ENCODE results near the gene SULT2B1.
"Not testable (repeated sequence)": the region's sequence is repeated elsewhere in the genome, so short reads cannot be mapped to it uniquely, and the experiment has no call there.

SULT2B1 gene

DNA sequence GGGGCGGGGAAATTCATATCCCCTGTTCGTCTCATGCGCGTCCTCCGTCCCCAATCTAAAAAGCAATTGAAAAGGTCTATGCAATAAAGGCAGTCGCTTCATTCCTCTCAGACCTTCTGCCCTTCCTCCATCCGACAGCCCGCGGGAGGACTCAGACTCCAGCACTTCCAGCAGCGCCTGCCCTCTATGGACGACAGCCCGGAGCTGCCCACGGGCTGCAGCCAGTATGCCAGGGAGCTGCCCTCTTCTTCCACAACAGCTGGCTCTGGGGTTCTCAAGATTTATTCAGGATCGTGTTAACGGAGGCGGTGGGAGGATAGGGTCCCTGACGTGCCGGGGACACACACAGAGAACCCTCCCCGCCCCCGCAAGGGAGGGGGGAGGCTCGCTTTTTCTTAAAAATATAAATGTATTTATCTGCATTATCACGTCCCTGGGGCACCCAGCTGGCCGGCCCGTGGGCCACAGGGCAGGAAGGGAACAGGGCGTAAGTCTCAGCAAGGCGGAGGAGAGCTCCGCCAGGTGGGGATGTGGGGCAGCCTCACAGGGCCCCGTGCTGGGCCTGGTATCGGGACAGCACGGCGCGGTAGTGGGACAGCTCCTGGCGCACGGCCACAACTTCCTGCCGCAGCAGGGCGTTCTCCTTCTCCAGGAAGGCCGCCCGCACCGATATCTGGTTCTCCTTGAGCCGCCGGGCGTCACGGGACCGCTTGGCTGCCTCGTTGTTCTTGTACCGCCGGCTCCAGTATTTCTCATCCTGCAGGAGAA lies 78.5 kb downstream of the SULT2B1 start:
- peak overlapping the region; percentile 95 to 99 (median 98) for H3K4me2 ChIP-seq
- H4K20me1 ChIP-seq = peaks cover 0 to 37% (median 13%) of the 10 kb centered on the region in 11 experiments; a peak in 9 of 22 replicates
- no peaks in the 10 kb centered on the region for H3K27me3 ChIP-seq
- peaks cover 36 to 73% (median 57%) of the 10 kb centered on the region in 11 experiments for H3K36me3 ChIP-seq
- peak overlapping the region; percentile 35 to 88 (median 66); a peak in 21 of 22 replicates for H3K9ac ChIP-seq
- peak overlapping the region in 10 of 11 experiments; percentile 39 to 99 (median 94); a peak in 20 of 22 replicates for H3K27ac ChIP-seq
- no peaks in the 10 kb centered on the region for H3K9me3 ChIP-seq (replicated peaks in 1 of 11)
- H3K4me3 ChIP-seq = peak overlapping the region in 7 of 10 experiments; percentile 0 to 61 (median 15); a peak in 10 of 20 replicates
- TF ChIP-seq Cebpa-rat (IDR thresholded peaks at IDR 0.05) = no peak
- peaks cover 52 to 69% (median 57%) of the 10 kb centered on the region in 10 experiments for H3K4me1 ChIP-seq

DNA sequence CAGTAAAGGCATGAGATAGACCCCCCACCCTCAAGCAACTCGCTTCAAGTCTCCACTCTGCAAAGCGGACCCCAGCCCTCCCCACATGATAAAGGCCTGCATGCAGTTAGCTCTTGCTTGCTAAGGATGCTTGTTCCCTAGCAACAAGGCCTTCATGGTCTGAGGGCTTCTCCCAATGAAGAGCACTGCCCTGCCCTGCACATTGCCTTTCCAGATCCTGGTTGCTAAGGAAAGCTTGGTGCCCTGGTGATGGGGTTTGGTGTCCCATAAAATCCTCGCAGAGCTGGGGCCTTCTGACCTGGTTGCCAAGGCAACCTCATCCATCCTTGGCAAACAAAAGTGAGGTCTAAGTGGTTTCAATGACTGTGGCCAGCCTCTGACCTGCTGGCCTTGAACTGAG lies 79.3 kb downstream of the SULT2B1 start:
- Histone ChIP-seq H3K4me1 (peaks cover 51 to 71% (median 57%) of the 10 kb centered on the region in 10 experiments), H3K36me3 (peaks cover 30 to 66% (median 51%) of the 10 kb centered on the region in 11 experiments; a peak in 21 of 22 replicates)

GRCh38 chr19:48632286-48632685 lies 80.3 kb downstream of the SULT2B1 start:
- Histone ChIP-seq H3K36me3 (peaks cover 26 to 61% (median 44%) of the 10 kb centered on the region in 11 experiments; a peak in 20 of 22 replicates), H4K20me1 (peaks cover 0 to 45% (median 13%) of the 10 kb centered on the region in 11 experiments; a peak in 10 of 22 replicates), H3K4me1 (peaks cover 51 to 76% (median 62%) of the 10 kb centered on the region in 10 experiments), H3K4me2 (peak overlapping the region; percentile 95 to 99 (median 98)), H3K4me3 (0 out of 20 replicates have a peak overlapping the region, but pooled peaks of 3 of the 10 experiments have one; percentile 2 to 94 (median 88)), H3K9ac (peak overlapping the region; percentile 88 to 98 (median 93); a peak in 19 of 22 replicates), H3K27ac (peak overlapping the region; percentile 90 to 99 (median 97); a peak in 20 of 22 replicates)
- not testable (repeated sequence) for H3K9me3 ChIP-seq (replicated peaks in 1 of 11); H3K27me3 ChIP-seq

More for the DNA sequence above, 79.3 kb downstream of the SULT2B1 start:
- H3K4me3 ChIP-seq = peak overlapping the region in 5 of 10 experiments; percentile 8 to 61 (median 25); a peak in 6 of 20 replicates
- H3K27me3 ChIP-seq = no peaks in the 10 kb centered on the region
- peak overlapping the region; percentile 95 to 99 (median 98) for H3K4me2 ChIP-seq
- H3K9ac ChIP-seq = peak overlapping the region; percentile 35 to 88 (median 66); a peak in 21 of 22 replicates
- no peak for TF ChIP-seq Cebpa-rat (IDR thresholded peaks at IDR 0.05)
- peak overlapping the region in 10 of 11 experiments; percentile 39 to 99 (median 94); a peak in 20 of 22 replicates for H3K27ac ChIP-seq
- no peaks in the 10 kb centered on the region for H3K9me3 ChIP-seq (replicated peaks in 1 of 11)
- H4K20me1 ChIP-seq = peaks cover 0 to 37% (median 13%) of the 10 kb centered on the region in 11 experiments; a peak in 9 of 22 replicates

DNA sequence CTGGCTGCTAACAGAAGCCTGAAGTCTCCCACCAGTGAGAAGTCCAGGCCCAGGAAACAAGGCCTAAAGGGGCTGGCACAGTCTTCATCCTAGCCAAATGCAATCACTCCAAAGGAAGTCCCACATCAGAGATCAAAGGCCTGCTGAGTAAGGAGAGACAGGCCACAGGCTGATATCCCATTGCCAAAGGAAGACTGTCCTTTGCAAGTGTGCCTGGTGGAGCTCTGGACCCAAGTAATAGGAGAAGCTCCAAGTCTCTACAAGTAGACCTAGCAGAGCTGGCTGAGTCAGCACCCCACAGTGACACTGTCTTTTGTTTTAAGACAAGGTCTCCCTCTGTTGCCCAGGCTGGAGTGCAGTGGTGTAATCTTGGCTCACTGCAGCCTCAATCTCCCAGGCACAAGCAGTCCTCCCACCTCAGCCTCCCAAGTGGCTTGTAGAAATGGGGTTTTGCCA lies 80.7 kb downstream of the SULT2B1 start:
- no peak for TF ChIP-seq Cebpa-rat (IDR thresholded peaks at IDR 0.05)
- H3K36me3 ChIP-seq = peaks cover 23 to 59% (median 40%) of the 10 kb centered on the region in 11 experiments; a peak in 20 of 22 replicates
- no peaks in the 10 kb centered on the region for H3K27me3 ChIP-seq
- peak overlapping the region; percentile 95 to 99 (median 98) for H3K4me2 ChIP-seq
- H4K20me1 ChIP-seq = peaks cover 0 to 45% (median 13%) of the 10 kb centered on the region in 11 experiments; a peak in 10 of 22 replicates
- H3K9me3 ChIP-seq (replicated peaks in 1 of 11) = no peaks in the 10 kb centered on the region
- H3K9ac ChIP-seq = peak overlapping the region; percentile 88 to 98 (median 93)
- peak overlapping the region; percentile 90 to 99 (median 97) for H3K27ac ChIP-seq
- H3K4me1 ChIP-seq = peaks cover 51 to 72% (median 60%) of the 10 kb centered on the region in 10 experiments
- peak overlapping the region in 9 of 10 experiments; percentile 2 to 98 (median 88); a peak in 9 of 20 replicates for H3K4me3 ChIP-seq

DNA sequence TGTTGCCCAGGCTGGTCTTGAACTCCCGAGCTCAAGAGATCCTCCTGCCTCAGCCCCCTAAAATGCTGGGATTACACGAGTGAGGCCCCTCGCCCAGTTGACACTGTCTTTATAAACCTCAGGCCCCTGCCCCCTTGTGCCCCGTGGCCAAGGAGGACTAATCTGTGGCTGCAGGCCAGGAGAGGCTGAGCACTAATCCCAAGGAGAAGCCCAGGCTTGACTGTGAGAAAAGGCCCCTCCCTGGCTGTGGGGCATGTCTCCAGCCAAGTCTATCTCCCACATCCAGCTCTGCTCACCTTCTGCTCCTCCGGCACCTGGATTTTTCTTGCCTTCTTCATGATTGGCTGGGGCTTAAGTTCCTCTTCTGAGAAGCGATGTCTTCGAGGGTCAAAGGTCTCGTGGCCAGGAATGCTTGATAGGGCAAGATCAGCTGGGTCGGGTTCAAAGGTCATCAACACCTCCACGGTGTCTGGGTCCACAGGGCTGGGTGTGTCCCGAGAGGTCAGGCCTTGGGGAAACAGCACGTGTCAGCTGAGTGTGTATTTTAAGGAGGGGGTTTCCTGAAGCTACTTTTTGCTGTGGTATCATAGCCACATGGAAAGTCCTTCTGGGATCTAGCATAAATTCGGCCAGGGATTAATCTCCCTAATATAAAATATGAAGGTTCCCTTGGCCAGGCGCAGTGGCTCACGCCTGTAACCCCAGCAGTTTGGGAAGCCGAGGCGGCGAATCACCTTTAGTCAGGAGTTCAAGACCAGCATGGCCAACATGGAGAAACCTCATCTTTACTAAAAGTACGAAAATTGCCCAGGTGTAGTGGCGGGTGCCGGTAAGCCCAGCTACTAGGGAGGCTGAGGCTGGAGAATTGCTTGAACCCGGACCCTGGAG lies 81.4 kb downstream of the SULT2B1 start:
- H3K36me3 ChIP-seq = peaks cover 16 to 53% (median 38%) of the 10 kb centered on the region in 11 experiments; a peak in 20 of 22 replicates
- H3K4me2 ChIP-seq = peak overlapping the region; percentile 95 to 99 (median 98)
- peak overlapping the region; percentile 47 to 98 (median 90) for H3K4me3 ChIP-seq
- peak overlapping the region; percentile 88 to 98 (median 93) for H3K9ac ChIP-seq
- H4K20me1 ChIP-seq = peaks cover 0 to 40% (median 11%) of the 10 kb centered on the region in 11 experiments; a peak in 10 of 22 replicates
- H3K27me3 ChIP-seq = no peaks in the 10 kb centered on the region
- H3K27ac ChIP-seq = peak overlapping the region; percentile 90 to 99 (median 97)
- H3K9me3 ChIP-seq (replicated peaks in 1 of 11) = no peaks in the 10 kb centered on the region
- H3K4me1 ChIP-seq = peaks cover 52 to 74% (median 61%) of the 10 kb centered on the region in 10 experiments
- TF ChIP-seq Cebpa-rat (IDR thresholded peaks at IDR 0.05) = no peak

GRCh38 chr19:48634036-48634342 lies 82.0 kb downstream of the SULT2B1 start:
- Histone ChIP-seq H3K4me1 (peaks cover 58 to 79% (median 67%) of the 10 kb centered on the region in 10 experiments), H3K9ac (peak overlapping the region; percentile 88 to 98 (median 93)), H3K4me2 (peak overlapping the region; percentile 95 to 99 (median 98)), H3K9me3 (replicated peaks in 1 of 11) (no peaks in the 10 kb centered on the region), H4K20me1 (peaks cover 0 to 37% (median 10%) of the 10 kb centered on the region in 11 experiments; a peak in 10 of 22 replicates), H3K27me3 (no peaks in the 10 kb centered on the region), H3K4me3 (peak overlapping the region; percentile 47 to 98 (median 90)), H3K36me3 (peaks cover 13 to 47% (median 38%) of the 10 kb centered on the region in 11 experiments; a peak in 20 of 22 replicates), H3K27ac (peak overlapping the region; percentile 90 to 99 (median 97))
- no peak for TF ChIP-seq Cebpa-rat (IDR thresholded peaks at IDR 0.05)

GRCh38 chr19:48634424-48635262 lies 82.7 kb downstream of the SULT2B1 start:
- H3K27ac ChIP-seq = peak overlapping the region; percentile 90 to 99 (median 97)
- H3K4me3 ChIP-seq = peak overlapping the region; percentile 79 to 98 (median 92)

More at GRCh38 chr19:48634424-48635262, 82.7 kb downstream of the SULT2B1 start:
- Histone ChIP-seq H4K20me1 (peaks cover 0 to 33% (median 10%) of the 10 kb centered on the region in 11 experiments; a peak in 10 of 22 replicates), H3K27me3 (no peaks in the 10 kb centered on the region), H3K36me3 (peaks cover 6 to 40% (median 33%) of the 10 kb centered on the region in 11 experiments; a peak in 20 of 22 replicates), H3K9ac (peak overlapping the region; percentile 88 to 98 (median 93)), H3K9me3 (replicated peaks in 1 of 11) (no peaks in the 10 kb centered on the region), H3K4me2 (peak overlapping the region; percentile 95 to 99 (median 98)), H3K4me1 (peaks cover 64 to 85% (median 70%) of the 10 kb centered on the region in 10 experiments)
- no peak for TF ChIP-seq Cebpa-rat (IDR thresholded peaks at IDR 0.05)
